Measurements from ENCODE around the gene FBLN7.

- TF ChIP-seq, protein P1, sequence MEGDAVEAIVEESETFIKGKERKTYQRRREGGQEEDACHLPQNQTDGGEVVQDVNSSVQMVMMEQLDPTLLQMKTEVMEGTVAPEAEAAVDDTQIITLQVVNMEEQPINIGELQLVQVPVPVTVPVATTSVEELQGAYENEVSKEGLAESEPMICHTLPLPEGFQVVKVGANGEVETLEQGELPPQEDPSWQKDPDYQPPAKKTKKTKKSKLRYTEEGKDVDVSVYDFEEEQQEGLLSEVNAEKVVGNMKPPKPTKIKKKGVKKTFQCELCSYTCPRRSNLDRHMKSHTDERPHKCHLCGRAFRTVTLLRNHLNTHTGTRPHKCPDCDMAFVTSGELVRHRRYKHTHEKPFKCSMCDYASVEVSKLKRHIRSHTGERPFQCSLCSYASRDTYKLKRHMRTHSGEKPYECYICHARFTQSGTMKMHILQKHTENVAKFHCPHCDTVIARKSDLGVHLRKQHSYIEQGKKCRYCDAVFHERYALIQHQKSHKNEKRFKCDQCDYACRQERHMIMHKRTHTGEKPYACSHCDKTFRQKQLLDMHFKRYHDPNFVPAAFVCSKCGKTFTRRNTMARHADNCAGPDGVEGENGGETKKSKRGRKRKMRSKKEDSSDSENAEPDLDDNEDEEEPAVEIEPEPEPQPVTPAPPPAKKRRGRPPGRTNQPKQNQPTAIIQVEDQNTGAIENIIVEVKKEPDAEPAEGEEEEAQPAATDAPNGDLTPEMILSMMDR (IDR thresholded peaks at IDR 0.05), result no peak
- TF ChIP-seq POLR2A (IDR thresholded peaks at IDR 0.05), result no peak
These were observed 28.8 kb downstream of the FBLN7 start for GRCh38 chr2:112166806-112167499.

Data from suprapubic skin (tissue), 3 donors.